Stimulated activated CD4-positive, alpha-beta T cell treated with anti-CD3 and anti-CD28 coated beads, Interleukin-1b, Interleukin-23, amount 100 ng/mL, for 4 hours (primary cell): ENCODE measurements around the gene POU6F1.
"Not testable (repeated sequence)": the region's sequence is repeated elsewhere in the genome, so short reads cannot be mapped to it uniquely, and the experiment has no call there.

Experiments
- DNase-seq, 2 donors: peaks; one replicate each; pipeline ENCODE4 v3.0.0-alpha.2; 2020; ENCODE audit warnings: low read depth in 2 of 2

Gene POU6F1

GRCh38 chr12:51227962-51228361, 10.1 kb upstream of the POU6F1 start:
- DNase-seq, result no peak

DNA sequence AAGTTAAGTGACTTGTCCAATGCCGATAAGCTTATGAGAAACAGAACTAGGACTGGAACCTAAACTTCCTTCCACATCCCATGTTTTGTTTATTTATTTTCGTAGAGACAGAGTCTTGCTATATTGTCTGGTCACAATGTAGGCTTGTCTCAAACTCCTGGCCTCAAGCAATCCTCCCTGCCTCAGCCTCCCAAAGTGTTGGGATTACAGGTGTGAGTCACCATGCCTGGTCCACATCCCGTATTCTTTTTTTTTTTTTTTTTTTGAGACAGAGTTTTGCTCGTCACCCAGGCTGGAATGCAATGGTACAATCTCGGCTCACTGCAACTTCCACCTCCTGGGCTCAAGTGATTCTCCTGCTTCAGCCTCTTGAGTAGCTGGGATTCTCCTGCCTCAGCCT, 9.2 kb upstream of the POU6F1 start:
- not testable (repeated sequence) for DNase-seq

GRCh38 chr12:51225771-51226170, 7.9 kb upstream of the POU6F1 start:
- no peak for DNase-seq

DNA sequence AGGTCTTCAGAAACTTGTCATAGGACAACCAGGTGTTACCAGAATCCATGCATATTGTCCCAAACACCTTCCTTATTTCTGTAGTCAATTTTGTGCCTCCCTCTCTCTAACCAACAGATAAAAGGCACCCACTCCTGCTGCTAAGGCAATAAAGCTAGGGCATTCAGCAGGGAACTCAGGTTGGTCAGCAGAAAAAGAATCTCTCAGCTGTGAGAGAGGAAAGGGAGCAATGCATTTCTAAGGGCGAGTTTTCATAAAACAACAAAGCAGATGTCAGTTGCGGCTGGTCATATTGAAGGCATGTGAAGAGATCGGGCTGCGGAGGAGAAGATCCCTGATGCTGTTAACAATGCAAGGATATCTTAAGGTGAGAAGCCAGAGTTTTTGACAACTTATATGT, 7.4 kb upstream of the POU6F1 start:
- DNase-seq, result no peak

- DNase-seq, result no peak
These were observed 6.8 kb upstream of the POU6F1 start for GRCh38 chr12:51224625-51225024.

- DNase-seq, result no peak
These were observed 4.6 kb upstream of the POU6F1 start for GRCh38 chr12:51222461-51222860.

GRCh38 chr12:51219857-51220256, 2.0 kb upstream of the POU6F1 start:
- not testable (repeated sequence) for DNase-seq

GRCh38 chr12:51219322-51219721, 1.5 kb upstream of the POU6F1 start:
- no peak for DNase-seq

- no peak for DNase-seq
These were observed 822 bp upstream of the POU6F1 start for GRCh38 chr12:51218607-51219161.

GRCh38 chr12:51217133-51217967, 512 bp downstream of the POU6F1 start:
- peak; percentile 18 to 42 for DNase-seq

DNA sequence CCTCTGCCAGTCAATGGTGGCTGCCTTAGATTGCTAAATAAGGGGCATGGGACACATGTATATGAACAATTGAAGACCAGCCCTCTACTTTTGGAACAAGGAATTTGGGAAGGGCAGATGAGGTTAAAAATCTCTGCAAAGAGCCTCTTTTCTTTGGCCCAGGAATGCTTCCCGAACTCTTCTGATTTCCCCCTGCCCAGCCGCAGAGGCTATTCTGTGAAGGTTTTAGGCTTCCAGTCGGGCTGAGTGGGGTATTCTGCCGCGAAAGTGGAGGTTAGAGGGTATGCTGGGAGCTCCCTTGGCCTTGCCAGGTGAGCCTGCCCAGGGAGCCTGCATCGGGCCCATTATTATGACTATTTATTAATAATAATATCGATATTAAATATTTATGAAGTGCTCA, 1.2 kb downstream of the POU6F1 start:
- no peak for DNase-seq

- DNase-seq, result no peak
These were observed 3.0 kb downstream of the POU6F1 start for GRCh38 chr12:51214895-51215294.

GRCh38 chr12:51210690-51211395, 7.0 kb downstream of the POU6F1 start:
- DNase-seq, result no peak

- DNase-seq, result no peak
These were observed 8.6 kb downstream of the POU6F1 start for GRCh38 chr12:51209259-51209658.

- DNase-seq, result no peak
These were observed 9.7 kb downstream of the POU6F1 start for GRCh38 chr12:51208016-51208660.

GRCh38 chr12:51205350-51205749, 12.5 kb downstream of the POU6F1 start:
- no peak for DNase-seq

DNA sequence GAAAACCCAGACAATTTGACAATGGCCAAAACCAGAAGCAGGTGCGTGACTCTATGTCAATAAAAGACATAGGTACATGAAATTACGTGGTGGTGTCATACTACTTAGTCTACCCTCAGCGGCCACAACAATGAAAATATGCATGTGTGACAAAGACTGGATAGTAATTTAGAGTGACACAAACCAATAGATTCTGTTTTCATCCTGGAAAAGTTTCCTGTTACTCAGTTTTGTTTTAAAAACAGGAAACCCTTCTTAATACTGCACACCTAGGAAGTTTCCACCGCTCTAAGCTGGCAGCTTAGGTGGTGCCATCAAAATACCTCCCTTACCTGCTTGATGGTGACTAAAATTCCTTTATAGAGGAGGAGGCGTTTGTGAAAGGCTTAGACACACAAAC, 15.1 kb downstream of the POU6F1 start:
- DNase-seq, result no peak

DNA sequence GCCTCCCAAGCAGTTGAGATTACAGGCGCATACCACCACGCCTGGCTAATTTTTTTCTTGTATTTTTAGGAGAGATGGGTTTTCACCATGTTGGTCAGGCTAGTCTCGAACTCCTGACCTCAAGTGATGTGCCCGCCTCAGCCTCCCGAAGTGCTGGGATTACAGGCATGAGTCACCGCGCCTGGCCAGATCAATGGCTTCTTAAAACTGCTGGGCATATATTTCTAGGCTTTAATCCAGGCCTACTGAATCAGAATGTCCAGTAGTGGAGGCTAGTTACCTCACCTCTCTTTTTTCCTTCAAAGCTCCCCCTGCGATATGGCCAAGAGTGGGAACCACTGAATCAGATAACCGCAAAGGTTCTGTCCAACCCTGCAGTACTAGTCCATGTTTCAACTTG, 17.1 kb downstream of the POU6F1 start:
- no peak for DNase-seq

- DNase-seq, result no peak
These were observed 17.7 kb downstream of the POU6F1 start for GRCh38 chr12:51200156-51200555.

DNA sequence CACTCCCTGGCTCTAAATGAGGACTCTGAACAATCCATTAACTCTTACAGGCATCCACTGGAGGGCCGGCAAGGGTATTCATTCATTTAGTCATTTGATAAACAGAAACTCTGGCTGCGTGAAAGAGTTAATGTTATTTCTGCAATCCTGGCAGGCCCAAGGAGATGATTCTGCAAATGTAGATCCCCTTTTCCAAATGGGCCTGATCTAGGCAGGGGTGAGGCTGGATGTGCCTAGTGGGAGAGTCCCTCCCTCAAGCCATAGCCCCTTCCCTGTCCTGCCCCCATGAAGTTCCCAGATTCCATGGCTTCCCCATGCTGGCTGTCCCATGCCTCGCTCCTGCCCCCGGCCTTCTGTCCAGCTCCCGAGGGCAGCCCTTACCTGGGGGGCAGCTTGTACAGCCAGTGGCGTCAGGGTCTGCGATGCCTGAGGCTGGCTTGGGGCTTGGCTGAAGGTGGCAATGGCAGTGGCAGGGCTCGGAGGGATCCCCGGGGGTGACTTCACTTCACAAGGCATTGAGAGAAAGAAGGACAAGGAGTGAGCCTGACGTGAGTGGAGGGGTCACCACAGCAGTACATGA, 18.4 kb downstream of the POU6F1 start:
- no peak for DNase-seq

- no peak for DNase-seq
These were observed 19.1 kb downstream of the POU6F1 start for GRCh38 chr12:51198568-51199365.
